Activated CD8-positive, alpha-beta memory T cell treated with anti-CD3 and anti-CD28 coated beads for 36 hours (primary cell): ENCODE data around the gene SUSD2. TPM values are rescaled to one million over a fixed set of nuclear protein-coding genes. Genes with fewer than 3 reads are reported as not detected.

Experiments used
- CTCF ChIA-PET: fragments of 350-600 bp; sonication (Branson Sonifier 250); formaldehyde crosslinking; loops from one replicate; lab custom pipeline; 2021; ENCODE audit warnings: antibody characterized with exemption; lab: Charles Lee
- POLR2A ChIA-PET: fragments of 350-600 bp; sonication (Branson Sonifier 250); formaldehyde crosslinking; loops from one replicate; lab custom pipeline; 2021; ENCODE audit warnings: antibody characterized with exemption; lab: Charles Lee
- total RNA-seq, 2 experiments: library from RNA; stranded (reverse); gene quantifications; one replicate each; pipeline ENCODE4 v1.2.3, GENCODE V29; 2021

Gene SUSD2
- total RNA-seq, 2 experiments from 2014 or later = 0.42 to 0.53 TPM

GRCh38 chr22:24164940-24165339 is 16.3 kb upstream of the SUSD2 start:
- ChIA-PET POLR2A (no interaction called here), CTCF (interaction anchor here (1.3 to 1.5 kb wide), 2 partner anchors 9 kb away, joined by 4 to 5 read pairs; no protein-coding TSS in a partner anchor)

- ChIA-PET POLR2A (no interaction called here), CTCF (interaction anchor here (1.3 to 1.5 kb wide), 2 partner anchors 9 kb away, joined by 4 to 5 read pairs; no protein-coding TSS in a partner anchor)
Observed at GRCh38 chr22:24165673-24166072, 15.6 kb upstream of the SUSD2 start.

- ChIA-PET CTCF (interaction anchor here (0.9 kb wide), 1 partner anchor 23 kb away, joined by 3 read pairs; no protein-coding TSS in a partner anchor), POLR2A (no interaction called here)
Observed at GRCh38 chr22:24166811-24167210, 14.5 kb upstream of the SUSD2 start.

GRCh38 chr22:24169439-24170058 is 11.7 kb upstream of the SUSD2 start:
- CTCF ChIA-PET = interaction anchor here (0.9 kb wide), 1 partner anchor 12 kb away, joined by 7 read pairs; no protein-coding TSS in a partner anchor
- POLR2A ChIA-PET = no interaction called here

- CTCF ChIA-PET = no interaction called here
- POLR2A ChIA-PET = no interaction called here
Observed at GRCh38 chr22:24170188-24170587, 11.1 kb upstream of the SUSD2 start.

GRCh38 chr22:24170632-24171031 is 10.7 kb upstream of the SUSD2 start:
- ChIA-PET POLR2A (no interaction called here), CTCF (no interaction called here)

- CTCF ChIA-PET = interaction anchor here (1.1 kb wide), 1 partner anchor 14 kb away, joined by 3 read pairs; no protein-coding TSS in a partner anchor
- POLR2A ChIA-PET = no interaction called here
Observed at GRCh38 chr22:24171822-24172221, 9.5 kb upstream of the SUSD2 start.

GRCh38 chr22:24175160-24175808 is 6.0 kb upstream of the SUSD2 start:
- ChIA-PET POLR2A (no interaction called here), CTCF (interaction anchor here (0.8 to 2.4 kb wide), 10 partner anchors 10 to 166 kb away, joined by 3 to 11 read pairs (median 4); no protein-coding TSS in a partner anchor)

GRCh38 chr22:24176040-24176439 is 5.2 kb upstream of the SUSD2 start:
- CTCF ChIA-PET = interaction anchor here (0.9 to 2.4 kb wide), 3 partner anchors 16 to 67 kb away, joined by 5 to 11 read pairs (median 6); no protein-coding TSS in a partner anchor
- POLR2A ChIA-PET = no interaction called here

- ChIA-PET CTCF (interaction anchor here (1.4 kb wide), 1 partner anchor 43 kb away, joined by 3 read pairs; no protein-coding TSS in a partner anchor), POLR2A (no interaction called here)
Observed at GRCh38 chr22:24176630-24177029, 4.7 kb upstream of the SUSD2 start.

- POLR2A ChIA-PET = no interaction called here
- CTCF ChIA-PET = interaction anchor here (1.4 kb wide), 1 partner anchor 44 kb away, joined by 3 read pairs; no protein-coding TSS in a partner anchor
Observed at GRCh38 chr22:24177045-24177444, 4.2 kb upstream of the SUSD2 start.

- ChIA-PET POLR2A (no interaction called here), CTCF (interaction anchor here (1.4 kb wide), 1 partner anchor 44 kb away, joined by 3 read pairs; no protein-coding TSS in a partner anchor)
Observed at GRCh38 chr22:24177456-24177855, 3.8 kb upstream of the SUSD2 start.

- ChIA-PET CTCF (interaction anchor here (1.4 kb wide), 1 partner anchor 45 kb away, joined by 3 read pairs; no protein-coding TSS in a partner anchor), POLR2A (no interaction called here)
Observed at GRCh38 chr22:24178021-24178431, 3.3 kb upstream of the SUSD2 start.

- POLR2A ChIA-PET = no interaction called here
- CTCF ChIA-PET = interaction anchor here (0.9 kb wide), 1 partner anchor 168 kb away, joined by 3 read pairs; no protein-coding TSS in a partner anchor
Observed at GRCh38 chr22:24178502-24179440, 2.5 kb upstream of the SUSD2 start.

- ChIA-PET CTCF (interaction anchor here (0.9 kb wide), 1 partner anchor 169 kb away, joined by 3 read pairs; no protein-coding TSS in a partner anchor), POLR2A (no interaction called here)
Observed at GRCh38 chr22:24179478-24180210, 1.6 kb upstream of the SUSD2 start.

GRCh38 chr22:24180316-24181087 is 785 bp upstream of the SUSD2 start:
- ChIA-PET POLR2A (no interaction called here), CTCF (no interaction called here)

GRCh38 chr22:24181996-24182899 is 961 bp downstream of the SUSD2 start:
- ChIA-PET CTCF (no interaction called here), POLR2A (no interaction called here)
